ENCODE measurements around the gene L1CAM. TPM values are rescaled to one million over a fixed set of nuclear protein-coding genes. Genes with fewer than 3 reads are reported as not detected.

Gene L1CAM
- total RNA-seq, 1 experiment from 2014 or later, result 0.64 TPM

GRCh38 chrX:153897899-153898298 is 11.9 kb upstream of the L1CAM start:
- Histone ChIP-seq H3K36me3 (ENCODE audit: insufficient read depth, low read length, poor library complexity, severe bottlenecking) (no peaks in the 10 kb centered on the region), H3K27me3 (replicated peaks; ENCODE audit: insufficient read depth, low read depth, low read length, poor library complexity) (no peaks in the 10 kb centered on the region), H3K4me3 (ENCODE audit: low read depth, low read length, poor library complexity, severe bottlenecking) (no peak overlapping the region), H3K9me3 (ENCODE audit: low read depth, low read length, poor library complexity, severe bottlenecking) (no peaks in the 10 kb centered on the region), H3K27ac (ENCODE audit: low read depth, low read length, poor library complexity, severe bottlenecking) (no peak overlapping the region), H3K4me1 (ENCODE audit: insufficient read depth, low read length, poor library complexity, severe bottlenecking) (no peaks in the 10 kb centered on the region)
- ChIA-PET POLR2A (ENCODE audit: low non-redundant PET) (no interaction called here), CTCF (no interaction called here)
- BruUV-seq (replicated peaks), result no TSS peak
- TF ChIP-seq CTCF (conservative IDR thresholded peaks at IDR 0.05; ENCODE audit: low read depth, low read length) (no peak), EZH2 (IDR thresholded peaks at IDR 0.05; ENCODE audit: borderline replicate concordance, low read depth, low read length, poor library complexity, severe bottlenecking) (no peak)
- no peak for DNase-seq (ENCODE audit: low spot score)
- intact Hi-C loops (cut with micrococcal nuclease; ENCODE audit: unreplicated experiment), result no loop called here

- Histone ChIP-seq H3K27ac (ENCODE audit: low read depth, low read length, poor library complexity, severe bottlenecking) (no peak overlapping the region), H3K4me1 (ENCODE audit: insufficient read depth, low read length, poor library complexity, severe bottlenecking) (no peaks in the 10 kb centered on the region), H3K4me3 (ENCODE audit: low read depth, low read length, poor library complexity, severe bottlenecking) (no peak overlapping the region), H3K27me3 (replicated peaks; ENCODE audit: insufficient read depth, low read depth, low read length, poor library complexity) (peaks cover 31% of the 10 kb centered on the region), H3K36me3 (ENCODE audit: insufficient read depth, low read length, poor library complexity, severe bottlenecking) (no peaks in the 10 kb centered on the region), H3K9me3 (ENCODE audit: low read depth, low read length, poor library complexity, severe bottlenecking) (no peaks in the 10 kb centered on the region)
- intact Hi-C loops (cut with micrococcal nuclease; ENCODE audit: unreplicated experiment), result no loop called here
- no peak for DNase-seq (ENCODE audit: low spot score)
- ChIA-PET CTCF (no interaction called here), POLR2A (ENCODE audit: low non-redundant PET) (no interaction called here)
- BruUV-seq (replicated peaks), result no TSS peak
- TF ChIP-seq CTCF (conservative IDR thresholded peaks at IDR 0.05; ENCODE audit: low read depth, low read length) (no peak), EZH2 (IDR thresholded peaks at IDR 0.05; ENCODE audit: borderline replicate concordance, low read depth, low read length, poor library complexity, severe bottlenecking) (no peak)
Measured at GRCh38 chrX:153889123-153889522, 3.1 kb upstream of the L1CAM start.

- ChIA-PET CTCF (no interaction called here), POLR2A (ENCODE audit: low non-redundant PET) (no interaction called here)
- Histone ChIP-seq H3K36me3 (ENCODE audit: insufficient read depth, low read length, poor library complexity, severe bottlenecking) (no peaks in the 10 kb centered on the region), H3K4me1 (ENCODE audit: insufficient read depth, low read length, poor library complexity, severe bottlenecking) (no peaks in the 10 kb centered on the region), H3K27ac (ENCODE audit: low read depth, low read length, poor library complexity, severe bottlenecking) (no peak overlapping the region), H3K9me3 (ENCODE audit: low read depth, low read length, poor library complexity, severe bottlenecking) (no peaks in the 10 kb centered on the region), H3K4me3 (ENCODE audit: low read depth, low read length, poor library complexity, severe bottlenecking) (no peak overlapping the region), H3K27me3 (replicated peaks; ENCODE audit: insufficient read depth, low read depth, low read length, poor library complexity) (peaks cover 36% of the 10 kb centered on the region)
- no TSS peak for BruUV-seq (replicated peaks)
- TF ChIP-seq EZH2 (IDR thresholded peaks at IDR 0.05; ENCODE audit: borderline replicate concordance, low read depth, low read length, poor library complexity, severe bottlenecking), result no peak
- TF ChIP-seq CTCF (conservative IDR thresholded peaks at IDR 0.05; ENCODE audit: low read depth, low read length), result no peak
- DNase-seq (ENCODE audit: low spot score), result no peak
- intact Hi-C loops (cut with micrococcal nuclease; ENCODE audit: unreplicated experiment), result no loop called here
Measured at GRCh38 chrX:153888344-153888743, 2.4 kb upstream of the L1CAM start.

Measured in A673 (cell line).